H1 (cell line): ENCODE data around the gene AFF2.

Source experiments
- EGR1 ChIP-seq: IDR thresholded peaks from 2 replicates; pipeline ENCODE4 v1.6.1; 2011; ENCODE audit warnings: low read depth, low read length, borderline replicate concordance
- EP300 ChIP-seq, 2 experiments: IDR thresholded peaks; 1 replicate in 1 of 2; 2 replicates in 1 of 2; pipeline ENCODE4 v1.6.1; 2011 to 2012; ENCODE audit warnings: low read depth in 2 of 2, low read length in 2 of 2, mild to moderate bottlenecking in 2 of 2, borderline replicate concordance in 1 of 2, inconsistent platforms in 1 of 2, moderate library complexity in 1 of 2
- GABPA ChIP-seq: IDR thresholded peaks from 2 replicates; pipeline ENCODE4 v1.6.1; 2011; ENCODE audit warnings: mild to moderate bottlenecking, low read length, moderate library complexity, borderline replicate concordance; ENCODE audit not compliant: insufficient read depth
- JUND ChIP-seq: IDR thresholded peaks from 2 replicates; pipeline ENCODE4 v1.6.1; 2011; ENCODE audit warnings: mild to moderate bottlenecking, improper control_type of control experiment, low read length
- PHF8 ChIP-seq: fragments of 200-600 bp; sonication (generic); conservative IDR thresholded peaks from 2 replicates; pipeline ENCODE4 v1.7.1; 2012; ENCODE audit warnings: low read depth, mild to moderate bottlenecking, inconsistent platforms, low read length, moderate library complexity
- POLR2A ChIP-seq, 2 experiments: IDR thresholded peaks; 1 replicate in 1 of 2; 2 replicates in 1 of 2; pipeline ENCODE4 v1.6.1; 2011; ENCODE audit warnings: low read depth in 2 of 2, low read length in 2 of 2, mild to moderate bottlenecking in 2 of 2; ENCODE audit errors: control extremely low read depth in 1 of 2
- RFX5 ChIP-seq: IDR thresholded peaks from 2 replicates; pipeline ENCODE4 v1.6.1; 2011; ENCODE audit warnings: low read depth, low read length, improper control_type of control experiment, borderline replicate concordance
- RNF2 ChIP-seq: fragments of 200-900, 300-1000 bp; sonication (generic); IDR thresholded peaks from 2 replicates; pipeline ENCODE4 v1.7.1; 2016; ENCODE audit warnings: borderline replicate concordance, low read depth, mild to moderate bottlenecking, antibody characterized with exemption, low read length; ENCODE audit not compliant: poor library complexity, severe bottlenecking; ENCODE audit errors: missing control alignments
- SIX5 ChIP-seq: IDR thresholded peaks from 2 replicates; pipeline ENCODE4 v1.6.1; 2011; ENCODE audit warnings: mild to moderate bottlenecking, low read depth, low read length
- SP4 ChIP-seq: IDR thresholded peaks from 2 replicates; pipeline ENCODE4 v1.6.1; 2012; ENCODE audit warnings: low read length, inconsistent platforms
- TF ChIP-seq, protein P1 (sequence below), 3 experiments: IDR thresholded peaks; 1 replicate in 2 of 3; 2 replicates in 1 of 3; pipeline versions ENCODE4 v1.5.1 to v1.6.1; 2011; ENCODE audit warnings: low read length in 3 of 3, mild to moderate bottlenecking in 3 of 3, inconsistent platforms in 2 of 3, low read depth in 1 of 3, moderate library complexity in 1 of 3; ENCODE audit not compliant: insufficient read depth in 1 of 3; ENCODE audit errors: control extremely low read depth in 1 of 3

GRCh38 chrX:148904421-148905111, 404.1 kb downstream of the AFF2 start:
- TF ChIP-seq, protein P1, sequence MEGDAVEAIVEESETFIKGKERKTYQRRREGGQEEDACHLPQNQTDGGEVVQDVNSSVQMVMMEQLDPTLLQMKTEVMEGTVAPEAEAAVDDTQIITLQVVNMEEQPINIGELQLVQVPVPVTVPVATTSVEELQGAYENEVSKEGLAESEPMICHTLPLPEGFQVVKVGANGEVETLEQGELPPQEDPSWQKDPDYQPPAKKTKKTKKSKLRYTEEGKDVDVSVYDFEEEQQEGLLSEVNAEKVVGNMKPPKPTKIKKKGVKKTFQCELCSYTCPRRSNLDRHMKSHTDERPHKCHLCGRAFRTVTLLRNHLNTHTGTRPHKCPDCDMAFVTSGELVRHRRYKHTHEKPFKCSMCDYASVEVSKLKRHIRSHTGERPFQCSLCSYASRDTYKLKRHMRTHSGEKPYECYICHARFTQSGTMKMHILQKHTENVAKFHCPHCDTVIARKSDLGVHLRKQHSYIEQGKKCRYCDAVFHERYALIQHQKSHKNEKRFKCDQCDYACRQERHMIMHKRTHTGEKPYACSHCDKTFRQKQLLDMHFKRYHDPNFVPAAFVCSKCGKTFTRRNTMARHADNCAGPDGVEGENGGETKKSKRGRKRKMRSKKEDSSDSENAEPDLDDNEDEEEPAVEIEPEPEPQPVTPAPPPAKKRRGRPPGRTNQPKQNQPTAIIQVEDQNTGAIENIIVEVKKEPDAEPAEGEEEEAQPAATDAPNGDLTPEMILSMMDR (IDR thresholded peaks at IDR 0.05; ENCODE audit: control extremely low read depth in 1 of 3, insufficient read depth in 1 of 3, low read depth in 1 of 3, low read length in 3 of 3): no peak
- no peak for TF ChIP-seq RFX5
- no peak for TF ChIP-seq RNF2
- no peak for TF ChIP-seq EGR1
- TF ChIP-seq PHF8: no peak
- no peak for TF ChIP-seq JUND
- no peak for TF ChIP-seq GABPA
- TF ChIP-seq SIX5: no peak
- no peak for TF ChIP-seq SP4
- TF ChIP-seq POLR2A (IDR thresholded peaks at IDR 0.05; ENCODE audit: control extremely low read depth in 1 of 2, low read depth in 2 of 2, low read length in 2 of 2): no peak
- no peak for TF ChIP-seq EP300 (IDR thresholded peaks at IDR 0.05; ENCODE audit: borderline replicate concordance in 1 of 2, low read depth in 2 of 2, low read length in 2 of 2)
